Measurements from ENCODE around the gene DYSF. TPM values are rescaled to one million over a fixed set of nuclear protein-coding genes. Genes with fewer than 3 reads are reported as not detected.

DYSF gene
- total RNA-seq, 1 donor: 3.5 TPM

DNA sequence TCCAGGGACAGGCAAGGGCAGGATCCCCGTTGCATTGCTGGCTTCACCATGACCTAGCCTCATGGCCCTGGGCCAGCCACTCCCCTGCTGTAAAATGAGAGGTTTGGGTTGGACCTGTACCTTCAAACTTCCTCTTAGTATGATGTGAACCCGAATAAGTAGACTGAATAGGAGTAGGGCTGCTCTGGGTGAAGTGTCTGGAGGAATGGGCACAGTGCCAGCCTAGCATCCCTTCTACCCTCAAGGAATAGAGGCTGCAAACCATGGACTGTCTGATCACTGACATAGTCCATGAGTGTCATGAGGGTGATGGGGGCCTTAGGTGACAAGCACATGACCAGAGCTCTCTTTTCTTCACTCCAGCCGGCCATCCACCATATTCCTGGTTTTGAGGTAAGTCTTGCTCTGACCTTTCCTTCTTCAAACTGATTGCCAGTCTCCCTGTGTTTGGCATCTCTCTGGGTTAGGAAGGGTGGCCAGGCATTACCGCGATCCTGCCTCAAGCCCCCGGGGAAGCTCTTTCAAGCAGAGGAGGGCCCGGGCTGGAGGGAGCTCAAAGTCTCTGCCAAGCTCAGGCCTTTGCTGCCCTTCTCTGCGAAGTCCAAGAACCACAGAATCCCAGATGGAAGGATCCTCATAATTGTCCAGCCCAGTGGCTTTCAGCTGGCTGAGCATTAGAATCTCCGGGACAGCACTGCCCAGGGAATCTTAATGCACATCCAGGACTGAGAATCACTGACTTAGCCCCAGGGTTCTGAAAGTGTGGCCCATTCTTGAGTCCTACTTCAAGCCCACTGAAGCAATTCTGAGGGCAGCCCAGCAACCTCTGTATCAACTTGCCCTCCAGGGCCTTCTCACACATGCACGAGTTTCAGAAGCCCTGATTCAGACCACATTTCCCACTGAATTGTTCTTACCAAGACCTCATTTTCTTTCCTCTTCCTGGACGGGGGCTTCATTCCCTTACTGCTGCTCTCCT lies 148.1 kb downstream of the DYSF start:
- no peak for DNase-seq (ENCODE audit: low read depth)
- no peak overlapping the region for H3K4me3 ChIP-seq (ENCODE audit: low read depth, low read length)
- TF ChIP-seq, protein P1, sequence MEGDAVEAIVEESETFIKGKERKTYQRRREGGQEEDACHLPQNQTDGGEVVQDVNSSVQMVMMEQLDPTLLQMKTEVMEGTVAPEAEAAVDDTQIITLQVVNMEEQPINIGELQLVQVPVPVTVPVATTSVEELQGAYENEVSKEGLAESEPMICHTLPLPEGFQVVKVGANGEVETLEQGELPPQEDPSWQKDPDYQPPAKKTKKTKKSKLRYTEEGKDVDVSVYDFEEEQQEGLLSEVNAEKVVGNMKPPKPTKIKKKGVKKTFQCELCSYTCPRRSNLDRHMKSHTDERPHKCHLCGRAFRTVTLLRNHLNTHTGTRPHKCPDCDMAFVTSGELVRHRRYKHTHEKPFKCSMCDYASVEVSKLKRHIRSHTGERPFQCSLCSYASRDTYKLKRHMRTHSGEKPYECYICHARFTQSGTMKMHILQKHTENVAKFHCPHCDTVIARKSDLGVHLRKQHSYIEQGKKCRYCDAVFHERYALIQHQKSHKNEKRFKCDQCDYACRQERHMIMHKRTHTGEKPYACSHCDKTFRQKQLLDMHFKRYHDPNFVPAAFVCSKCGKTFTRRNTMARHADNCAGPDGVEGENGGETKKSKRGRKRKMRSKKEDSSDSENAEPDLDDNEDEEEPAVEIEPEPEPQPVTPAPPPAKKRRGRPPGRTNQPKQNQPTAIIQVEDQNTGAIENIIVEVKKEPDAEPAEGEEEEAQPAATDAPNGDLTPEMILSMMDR (IDR thresholded peaks at IDR 0.05; ENCODE audit: insufficient read depth, low read depth, low read length): no peak

DNA sequence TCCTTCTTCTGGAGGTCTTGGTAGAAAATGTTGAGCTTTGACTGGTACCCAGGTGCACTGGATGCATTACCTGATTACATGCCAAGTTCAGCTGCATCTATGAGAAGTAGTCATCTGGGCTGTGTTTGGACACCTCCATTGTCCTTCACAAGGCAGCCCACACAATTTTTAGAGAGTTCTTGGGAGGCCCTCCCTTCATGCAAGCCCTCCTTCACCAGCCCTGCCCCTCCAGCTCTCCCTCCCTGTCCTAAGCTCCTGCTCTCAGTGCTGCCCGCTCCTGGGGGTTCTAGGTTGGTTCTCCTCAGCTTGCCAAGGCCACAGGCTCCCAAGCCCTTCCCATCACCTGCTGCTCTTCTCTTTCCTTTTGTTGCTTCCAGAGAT lies 148.7 kb downstream of the DYSF start:
- H3K4me3 ChIP-seq (ENCODE audit: low read depth, low read length): no peak overlapping the region
- DNase-seq (ENCODE audit: low read depth): no peak
- TF ChIP-seq, protein P1 (IDR thresholded peaks at IDR 0.05; ENCODE audit: insufficient read depth, low read depth, low read length): no peak

DNA sequence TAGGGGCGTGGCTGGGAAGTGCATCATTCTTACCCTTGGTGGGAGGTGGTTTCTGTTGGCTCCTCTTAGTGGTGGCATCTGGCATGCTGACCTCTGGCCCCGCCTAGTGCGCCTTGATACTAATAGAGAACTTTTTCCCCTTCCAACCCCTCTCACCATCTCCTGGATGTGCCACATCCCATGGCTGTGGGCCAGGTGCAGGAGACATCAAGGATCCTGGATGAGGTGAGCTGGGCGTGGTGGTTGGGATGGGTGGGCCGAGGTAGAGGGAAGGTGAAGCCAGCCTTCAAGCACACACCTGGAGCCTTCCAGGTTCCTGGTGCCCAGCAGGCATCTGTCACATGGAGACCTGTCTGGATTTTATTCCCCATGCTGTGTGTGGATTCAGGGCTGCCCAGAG lies 149.2 kb downstream of the DYSF start:
- DNase-seq (ENCODE audit: low read depth): no peak
- H3K4me3 ChIP-seq (ENCODE audit: low read depth, low read length): no peak overlapping the region
- TF ChIP-seq, protein P1 (IDR thresholded peaks at IDR 0.05; ENCODE audit: insufficient read depth, low read depth, low read length): no peak

DNA sequence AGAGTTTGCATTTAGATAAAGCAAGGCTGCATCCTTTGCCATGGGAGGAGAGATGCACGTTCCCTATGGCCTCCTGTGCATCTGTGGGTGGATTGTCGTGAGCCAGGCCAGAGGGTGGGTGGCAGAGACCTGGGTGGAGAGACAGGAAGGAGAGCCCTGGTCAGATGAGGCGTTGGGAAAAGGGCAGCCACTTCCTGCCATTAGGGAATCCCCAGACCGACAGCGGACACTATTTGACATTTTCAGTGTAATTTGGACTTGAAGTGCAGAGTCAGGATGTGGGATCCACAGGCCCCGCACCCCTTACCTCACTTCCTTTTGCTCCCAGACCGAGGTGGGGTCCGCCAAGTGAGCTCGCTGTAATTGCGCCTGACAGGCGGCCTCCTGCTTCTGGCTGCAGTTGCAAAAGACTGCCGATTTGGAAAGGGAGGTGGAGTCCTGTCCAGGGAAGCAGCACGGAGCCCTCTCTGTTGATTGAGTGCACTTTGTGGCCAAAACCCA lies 150.0 kb downstream of the DYSF start:
- DNase-seq (ENCODE audit: low read depth): no peak
- TF ChIP-seq, protein P1 (IDR thresholded peaks at IDR 0.05; ENCODE audit: insufficient read depth, low read depth, low read length): no peak
- H3K4me3 ChIP-seq (ENCODE audit: low read depth, low read length): no peak overlapping the region

DNA sequence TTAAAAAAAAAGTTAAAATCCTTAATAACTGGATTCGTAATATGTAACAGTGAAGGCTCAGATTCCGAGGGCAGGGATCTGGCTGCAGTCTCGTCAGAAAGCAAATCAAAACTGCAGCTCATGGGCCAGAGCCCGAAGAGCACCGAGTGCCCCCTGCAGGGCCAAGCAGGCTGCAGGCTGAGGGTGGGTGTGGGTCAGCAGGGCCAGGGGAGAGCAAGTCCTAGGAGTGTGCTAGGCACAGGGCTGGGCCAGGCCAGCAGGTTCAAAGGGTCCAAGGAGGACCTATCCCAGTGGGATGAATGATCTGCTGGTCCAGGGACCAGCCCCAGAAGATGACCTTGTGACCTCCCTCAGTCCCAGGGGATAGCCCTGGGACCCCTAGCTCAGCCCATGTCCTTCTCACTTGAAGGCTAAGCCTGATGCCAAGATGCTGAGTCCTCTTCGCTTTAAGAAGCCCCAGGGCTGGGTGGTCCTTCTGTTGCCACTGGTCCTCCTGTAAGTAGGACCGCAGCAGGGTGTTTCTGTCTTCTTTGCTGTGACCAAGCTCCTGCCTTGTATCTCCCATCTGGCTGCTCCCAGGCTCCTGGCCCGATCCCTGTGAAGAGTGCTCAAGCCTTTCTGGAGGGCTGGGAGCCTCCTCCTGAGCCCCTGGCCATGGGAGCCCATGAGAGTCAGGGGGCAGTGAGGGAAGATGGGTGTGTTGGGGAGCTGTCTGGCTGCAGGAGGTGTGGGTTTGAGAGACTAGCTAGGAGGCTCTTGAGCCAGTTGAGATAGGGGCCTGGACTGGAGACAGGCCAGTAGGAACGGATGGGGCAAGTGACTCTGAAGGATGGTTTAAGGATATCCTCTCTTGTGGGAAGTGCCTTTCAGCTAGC lies 150.7 kb downstream of the DYSF start:
- H3K4me3 ChIP-seq (ENCODE audit: low read depth, low read length): no peak overlapping the region
- DNase-seq (ENCODE audit: low read depth): no peak
- TF ChIP-seq, protein P1 (IDR thresholded peaks at IDR 0.05; ENCODE audit: insufficient read depth, low read depth, low read length): no peak

DNA sequence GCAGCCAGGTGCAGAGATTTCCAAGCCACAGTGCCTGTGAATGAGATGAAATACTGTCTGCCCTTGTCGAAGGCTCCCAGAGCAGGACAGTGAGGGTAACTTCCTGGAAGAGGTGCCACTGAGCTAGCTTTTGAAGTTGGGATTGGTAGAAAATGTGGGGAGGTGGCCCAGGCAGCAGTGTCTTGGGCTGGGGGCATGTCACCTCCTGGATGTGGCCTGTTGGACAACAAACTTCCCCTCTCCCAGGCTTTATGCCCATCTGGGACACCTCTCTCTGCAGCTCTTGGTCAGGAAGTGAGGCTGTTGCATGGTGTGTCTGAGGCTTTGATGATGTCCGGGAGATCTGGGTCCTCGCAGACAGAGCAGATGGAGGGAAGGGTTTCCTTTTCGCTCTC lies 151.4 kb downstream of the DYSF start:
- no peak overlapping the region for H3K4me3 ChIP-seq (ENCODE audit: low read depth, low read length)
- no peak for DNase-seq (ENCODE audit: low read depth)
- TF ChIP-seq, protein P1 (IDR thresholded peaks at IDR 0.05; ENCODE audit: insufficient read depth, low read depth, low read length): no peak
